HepG2 (cell line): ENCODE measurements around the gene DDOST.

ENCODE experiments used
- CTCF ChIP-seq: sonication (generic); formaldehyde crosslinking; IDR thresholded peaks from 2 replicates; pipeline ENCODE4 v1.5.0; 2020; ENCODE audit warnings: mild to moderate bottlenecking, missing genetic modification reagents, moderate library complexity
- RBM39 ChIP-seq: fragments of 200-400 bp; formaldehyde crosslinking; IDR thresholded peaks from one replicate; pipeline ENCODE4 v1.6.1; 2018; ENCODE audit warnings: antibody characterized with exemption, mild to moderate bottlenecking, low read depth, low read length; ENCODE audit not compliant: poor library complexity, severe bottlenecking
- RXRA ChIP-seq: sonication (generic); formaldehyde crosslinking; IDR thresholded peaks from 2 replicates; pipeline ENCODE4 v1.5.1; 2020; ENCODE audit warnings: missing genetic modification reagents

- TF ChIP-seq CTCF (CRISPR knock-in tag) (no peak), RXRA (CRISPR knock-in tag) (no peak), RBM39 (no peak)
Observed at GRCh38 chr1:20625176-20626097, 35.7 kb downstream of the DDOST start.
